HepG2 (cell line): Measurements from ENCODE around the gene HCFC1R1. TPM values are rescaled to one million over a fixed set of nuclear protein-coding genes. Genes with fewer than 3 reads are reported as not detected.
A peak's percentile ranks its signal among the peaks of the same experiment; 100 is the strongest.

Source experiments
- AGO1 ChIP-seq: fragments of 200-400 bp; formaldehyde crosslinking; IDR thresholded peaks from 2 replicates; pipeline ENCODE4 v1.6.1; 2017; ENCODE audit warnings: mild to moderate bottlenecking, low read depth, low read length, moderate library complexity; ENCODE audit not compliant: poor library complexity, severe bottlenecking
- BHLHE40 ChIP-seq: IDR thresholded peaks from 2 replicates; pipeline ENCODE4 v1.6.1; 2011; ENCODE audit warnings: low read length, improper control_type of control experiment
- CENPX ChIP-seq: sonication (generic); formaldehyde crosslinking; IDR thresholded peaks from 2 replicates; pipeline ENCODE4 v1.9.0; 2021; ENCODE audit warnings: mild to moderate bottlenecking, missing genetic modification reagents, moderate library complexity
- FOSL1 ChIP-seq: sonication (generic); formaldehyde crosslinking; IDR thresholded peaks from 2 replicates; pipeline ENCODE4 v1.9.0; 2021; ENCODE audit warnings: missing genetic modification reagents, borderline replicate concordance
- GATAD2A ChIP-seq: IDR thresholded peaks from 2 replicates; pipeline ENCODE4 v1.6.1; 2016
- GFI1 ChIP-seq: sonication (generic); formaldehyde crosslinking; IDR thresholded peaks from 2 replicates; pipeline ENCODE4 v1.5.0; 2020; ENCODE audit warnings: missing genetic modification reagents, mild to moderate bottlenecking, borderline replicate concordance
- HNF1A ChIP-seq, 2 experiments: sonication (generic) in 1 of 2; formaldehyde crosslinking in 1 of 2; IDR thresholded peaks; 2 replicates each; pipeline versions ENCODE4 v1.4.0 to v1.6.1; 2016 to 2020; ENCODE audit warnings: borderline replicate concordance in 1 of 2, low read depth in 1 of 2, mild to moderate bottlenecking in 1 of 2, missing genetic modification reagents in 1 of 2
- HOXA9 ChIP-seq: sonication (generic); formaldehyde crosslinking; IDR thresholded peaks from 2 replicates; pipeline ENCODE4 v1.8.1; 2022; ENCODE audit warnings: missing genetic modification reagents, mild to moderate bottlenecking, moderate library complexity, borderline replicate concordance
- MTA1 ChIP-seq: sonication (generic); formaldehyde crosslinking; IDR thresholded peaks from 2 replicates; pipeline ENCODE4 v1.4.0; 2020; ENCODE audit warnings: missing genetic modification reagents, mild to moderate bottlenecking, borderline replicate concordance
- NR2F6 ChIP-seq, 2 experiments: IDR thresholded peaks; 2 replicates each; pipeline ENCODE4 v1.6.1; 2016; ENCODE audit warnings: antibody characterized with exemption in 1 of 2, mild to moderate bottlenecking in 1 of 2
- PHF5A ChIP-seq: IDR thresholded peaks from one replicate; pipeline ENCODE4 v1.6.1; 2018; ENCODE audit warnings: low read depth, missing genetic modification reagents; ENCODE audit not compliant: unreplicated experiment
- POLR2G ChIP-seq: fragments of 200-400 bp; formaldehyde crosslinking; IDR thresholded peaks from 2 replicates; pipeline ENCODE4 v1.6.1; 2018; ENCODE audit warnings: mild to moderate bottlenecking, low read depth, low read length, moderate library complexity
- RARA ChIP-seq: IDR thresholded peaks from 2 replicates; pipeline ENCODE4 v1.6.1; 2016; ENCODE audit warnings: missing genetic modification reagents, missing compliant biosample characterization
- REXO4 ChIP-seq: sonication (generic); formaldehyde crosslinking; IDR thresholded peaks from 2 replicates; pipeline ENCODE4 v1.8.0; 2022; ENCODE audit warnings: missing genetic modification reagents, mild to moderate bottlenecking, borderline replicate concordance
- SOX5 ChIP-seq: IDR thresholded peaks from 2 replicates; pipeline ENCODE4 v1.6.1; 2016; ENCODE audit warnings: borderline replicate concordance
- SP4 ChIP-seq: sonication (generic); formaldehyde crosslinking; IDR thresholded peaks from 2 replicates; pipeline ENCODE4 v1.8.1; 2023; ENCODE audit warnings: mild to moderate bottlenecking, missing genetic modification reagents
- TBX2 ChIP-seq: sonication (generic); formaldehyde crosslinking; IDR thresholded peaks from 2 replicates; pipeline ENCODE4 v1.5.0; 2020; ENCODE audit warnings: missing genetic modification reagents, mild to moderate bottlenecking, borderline replicate concordance
- ZBTB8A ChIP-seq: sonication (generic); formaldehyde crosslinking; IDR thresholded peaks from 2 replicates; pipeline ENCODE4 v1.4.0; 2020; ENCODE audit warnings: mild to moderate bottlenecking, low read depth, missing genetic modification reagents, borderline replicate concordance
- ZNF503 ChIP-seq: sonication (generic); formaldehyde crosslinking; IDR thresholded peaks from 2 replicates; pipeline ENCODE4 v1.4.0; 2020; ENCODE audit warnings: missing genetic modification reagents
- ZNF770 ChIP-seq: sonication (generic); formaldehyde crosslinking; IDR thresholded peaks from 2 replicates; pipeline ENCODE4 v1.5.0; 2020; ENCODE audit warnings: mild to moderate bottlenecking, missing genetic modification reagents
- ZNF780A ChIP-seq: sonication (generic); formaldehyde crosslinking; IDR thresholded peaks from 2 replicates; pipeline ENCODE4 v1.8.0; 2022; ENCODE audit warnings: mild to moderate bottlenecking, missing genetic modification reagents, moderate library complexity
- polyA plus RNA-seq, 8 experiments: library from polyadenylated mRNA; depleted of rRNA in 3 of 8; stranded (reverse) in 7 of 8; unstranded in 1 of 8; fragments of >200 nt; fragmentation: Illumina TruSeq in 4 of 8; extraction: Trizol in 4 of 8; gene quantifications; 2 replicates each; pipeline versions ENCODE4 v1.2.1 to v1.2.3, GENCODE V29; 2011 to 2016; ENCODE audit warnings: low read depth in 4 of 8, missing spikeins in 1 of 8, mixed read lengths in 1 of 8; ENCODE audit not compliant: insufficient read depth in 1 of 8
- total RNA-seq, 5 experiments: library from RNA; depleted of rRNA; stranded (reverse); fragments of >200 nt; fragmentation: Illumina TruSeq; extraction: Trizol; gene quantifications; 2 replicates each; pipeline ENCODE4 v1.2.3, GENCODE V29; 2016; ENCODE audit warnings: low read depth in 1 of 5

Gene HCFC1R1
- total and polyA plus RNA-seq, 2 of the 13 experiments (the other 11 are each of a cell fraction or from before 2014, with no cell fraction given) = 13.8 to 16.1 TPM

- no peak for TF ChIP-seq ZNF503 (CRISPR knock-in tag)
- 0 out of 2 replicates have a peak, but pooled peaks have one; percentile 8 for TF ChIP-seq RARA (CRISPR knock-in tag)
- TF ChIP-seq NR2F6 (IDR thresholded peaks at IDR 0.05) = peak; percentile 41; the same call in 1 of the 2 replicates
- peak; percentile 29; the same call in 1 of the 2 replicates for TF ChIP-seq NR2F6 (CRISPR knock-in tag; IDR thresholded peaks at IDR 0.05)
- no peak for TF ChIP-seq FOSL1 (CRISPR knock-in tag)
- no peak for TF ChIP-seq AGO1
- TF ChIP-seq CENPX = no peak
- no peak for TF ChIP-seq GFI1 (CRISPR knock-in tag)
- TF ChIP-seq POLR2G = peak; percentile 64
- no peak for TF ChIP-seq MTA1 (CRISPR knock-in tag)
- TF ChIP-seq GATAD2A (CRISPR knock-in tag) = peak; percentile 19; the same call in 1 of the 2 replicates
- no peak for TF ChIP-seq ZBTB8A (CRISPR knock-in tag)
- no peak for TF ChIP-seq SOX5
- TF ChIP-seq TBX2 = 0 out of 2 replicates have a peak, but pooled peaks have one; percentile 42
- no peak for TF ChIP-seq PHF5A (CRISPR knock-in tag)
- TF ChIP-seq HNF1A (IDR thresholded peaks at IDR 0.05; ENCODE audit: low read depth) = no peak
- no peak for TF ChIP-seq HNF1A (CRISPR knock-in tag; IDR thresholded peaks at IDR 0.05; ENCODE audit: borderline replicate concordance)
- TF ChIP-seq SP4 (CRISPR knock-in tag) = no peak
- no peak for TF ChIP-seq ZNF770 (CRISPR knock-in tag)
- peak; percentile 31; the same call in 1 of the 2 replicates for TF ChIP-seq BHLHE40
- no peak for TF ChIP-seq REXO4
- no peak for TF ChIP-seq ZNF780A (CRISPR knock-in tag)
- TF ChIP-seq HOXA9 (CRISPR knock-in tag) = no peak
Measured at GRCh38 chr16:3004781-3005284, 18.9 kb downstream of the HCFC1R1 start (continued).
